ENCODE measurements around the gene ECI1.
A peak's percentile ranks its signal among the peaks of the same experiment; 100 is the strongest.
"Not testable (repeated sequence)": the region's sequence is repeated elsewhere in the genome, so short reads cannot be mapped to it uniquely, and the experiment has no call there.

ECI1 gene

DNA sequence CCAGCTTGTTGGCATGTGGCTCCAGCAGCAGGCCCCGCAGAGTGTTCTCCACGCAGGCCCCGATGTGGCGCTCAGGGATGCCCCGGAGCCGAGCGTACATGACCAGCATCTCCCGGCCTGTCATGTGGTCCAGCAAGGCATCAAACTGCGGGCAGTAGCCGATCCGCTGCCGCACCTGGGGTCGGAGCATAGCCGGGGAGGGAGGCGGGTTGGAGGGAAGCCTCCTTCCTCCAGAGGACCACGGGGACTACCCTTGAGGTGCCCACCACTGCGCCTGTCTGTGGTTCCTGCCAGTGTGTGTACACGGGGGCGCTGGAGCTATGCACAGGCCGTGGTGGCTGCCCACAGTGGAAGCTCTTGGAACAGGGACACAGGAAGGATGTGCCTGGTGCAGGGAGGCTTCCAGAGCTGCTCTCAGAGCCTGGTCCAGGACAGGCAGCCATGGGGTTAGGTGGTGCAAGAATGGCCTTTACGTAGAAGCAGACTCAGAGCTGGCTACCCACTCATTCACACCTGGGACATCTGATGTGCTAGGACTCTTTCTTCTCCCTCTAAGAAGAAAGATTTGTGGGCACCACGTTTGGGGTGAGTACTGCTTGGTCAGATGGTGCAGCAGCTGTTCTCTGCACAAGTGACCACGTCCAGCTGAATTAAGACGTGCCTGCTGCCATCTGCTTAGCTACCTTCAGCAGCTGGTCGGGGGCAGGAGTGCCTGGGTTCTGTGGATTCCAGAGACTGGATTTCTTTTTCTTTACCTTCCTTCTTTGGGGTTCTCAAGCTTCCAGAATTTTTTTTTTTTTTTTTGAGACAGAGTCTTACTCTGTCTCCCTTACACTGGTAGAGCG lies 27.8 kb upstream of the ECI1 start:
- no peak for DNase-seq

DNA sequence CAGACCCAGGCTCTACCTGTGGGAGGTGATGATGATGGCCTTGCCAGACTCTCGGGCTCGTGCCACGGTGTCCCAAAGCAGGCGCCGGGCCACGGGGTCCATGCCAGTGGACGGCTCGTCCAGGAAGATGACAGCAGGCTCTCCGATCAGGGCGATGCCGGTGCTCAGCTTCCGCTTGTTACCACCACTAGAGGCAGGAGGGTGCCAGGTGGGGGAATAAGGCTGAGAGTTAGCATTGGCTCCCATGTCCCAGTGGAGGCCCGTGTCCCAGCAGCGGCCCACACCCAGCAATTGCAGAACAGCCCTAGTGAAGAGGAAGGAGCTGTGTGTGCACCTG lies 26.9 kb upstream of the ECI1 start:
- peak; percentile 53 for DNase-seq

DNA sequence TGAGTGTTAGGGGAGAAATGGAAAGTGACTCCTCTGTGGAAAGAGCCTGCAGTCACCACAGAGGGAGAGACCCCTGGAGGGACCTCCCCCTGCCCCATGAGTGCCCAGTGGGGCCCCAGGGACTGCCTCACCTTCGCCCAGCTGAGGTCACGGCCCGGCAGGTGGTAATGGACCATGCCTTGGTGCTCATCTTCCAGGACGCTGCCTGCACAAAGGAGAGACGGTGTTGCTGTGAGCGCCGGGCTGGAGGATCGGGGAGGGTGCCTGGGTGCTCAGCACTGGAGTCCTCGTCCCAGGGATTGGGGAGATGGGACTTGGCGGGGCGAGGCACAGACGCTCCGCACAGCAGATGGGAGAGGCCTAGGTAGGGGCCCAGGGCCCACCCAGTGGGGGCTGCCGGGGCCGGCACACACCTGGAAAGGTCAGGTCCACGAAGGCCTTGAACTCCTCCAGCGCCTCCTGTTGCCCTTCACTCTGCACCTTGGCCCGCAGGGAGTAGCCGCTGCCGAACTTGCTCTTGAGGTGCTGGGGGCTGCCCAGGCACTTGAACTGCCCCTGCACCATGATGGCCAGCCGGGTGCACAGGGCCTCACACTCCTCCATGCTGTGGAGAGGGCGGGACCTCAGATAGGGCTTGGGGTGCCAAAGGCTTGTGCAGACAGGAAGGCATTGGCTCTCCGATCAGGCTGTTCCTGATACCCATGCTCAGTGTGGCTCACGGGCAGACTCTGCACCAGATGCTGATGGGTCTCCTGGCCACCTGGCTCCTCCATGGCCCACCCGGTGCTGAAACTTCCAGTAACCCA lies 26.3 kb upstream of the ECI1 start:
- no peak for DNase-seq

DNA sequence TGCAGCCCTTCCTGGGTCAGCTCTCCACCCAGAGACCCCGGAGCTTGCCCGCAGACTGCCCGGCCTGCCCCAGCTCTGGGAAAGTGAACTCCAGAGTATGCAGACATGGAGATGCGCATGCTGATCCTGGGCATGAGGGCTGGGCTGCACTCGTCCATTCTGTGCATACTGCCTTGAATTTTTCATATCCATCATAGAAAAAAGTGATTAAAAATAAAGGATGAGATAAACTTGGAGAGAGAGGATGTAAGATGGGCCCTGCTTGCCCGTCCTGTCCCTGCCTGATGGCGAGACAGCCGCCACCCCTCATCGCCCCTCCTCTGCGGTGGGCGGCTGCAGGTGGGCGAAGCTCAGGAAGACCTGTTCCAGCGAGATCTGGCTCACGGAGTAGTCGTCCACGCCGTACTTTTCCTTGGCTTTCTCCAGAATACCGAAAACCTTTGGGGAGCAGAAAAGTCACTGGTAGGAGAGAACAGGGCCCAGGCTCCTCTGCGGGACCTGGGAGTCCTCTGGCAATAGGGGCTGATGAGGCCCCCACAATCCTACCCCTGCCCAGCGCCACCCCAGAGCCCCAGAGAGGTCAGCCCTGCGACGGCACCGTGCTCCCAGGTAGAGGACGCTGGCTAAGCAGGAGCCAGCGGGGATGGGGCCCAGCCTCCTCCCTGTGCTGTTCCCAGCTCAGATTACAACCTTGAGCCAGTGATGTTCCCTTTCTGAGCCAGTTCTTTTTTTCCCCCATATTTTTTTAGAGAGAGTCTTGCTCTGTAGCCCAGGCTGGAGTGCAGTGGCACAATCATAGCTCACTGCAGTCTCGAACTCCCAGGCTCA lies 25.2 kb upstream of the ECI1 start:
- no peak for DNase-seq

DNA sequence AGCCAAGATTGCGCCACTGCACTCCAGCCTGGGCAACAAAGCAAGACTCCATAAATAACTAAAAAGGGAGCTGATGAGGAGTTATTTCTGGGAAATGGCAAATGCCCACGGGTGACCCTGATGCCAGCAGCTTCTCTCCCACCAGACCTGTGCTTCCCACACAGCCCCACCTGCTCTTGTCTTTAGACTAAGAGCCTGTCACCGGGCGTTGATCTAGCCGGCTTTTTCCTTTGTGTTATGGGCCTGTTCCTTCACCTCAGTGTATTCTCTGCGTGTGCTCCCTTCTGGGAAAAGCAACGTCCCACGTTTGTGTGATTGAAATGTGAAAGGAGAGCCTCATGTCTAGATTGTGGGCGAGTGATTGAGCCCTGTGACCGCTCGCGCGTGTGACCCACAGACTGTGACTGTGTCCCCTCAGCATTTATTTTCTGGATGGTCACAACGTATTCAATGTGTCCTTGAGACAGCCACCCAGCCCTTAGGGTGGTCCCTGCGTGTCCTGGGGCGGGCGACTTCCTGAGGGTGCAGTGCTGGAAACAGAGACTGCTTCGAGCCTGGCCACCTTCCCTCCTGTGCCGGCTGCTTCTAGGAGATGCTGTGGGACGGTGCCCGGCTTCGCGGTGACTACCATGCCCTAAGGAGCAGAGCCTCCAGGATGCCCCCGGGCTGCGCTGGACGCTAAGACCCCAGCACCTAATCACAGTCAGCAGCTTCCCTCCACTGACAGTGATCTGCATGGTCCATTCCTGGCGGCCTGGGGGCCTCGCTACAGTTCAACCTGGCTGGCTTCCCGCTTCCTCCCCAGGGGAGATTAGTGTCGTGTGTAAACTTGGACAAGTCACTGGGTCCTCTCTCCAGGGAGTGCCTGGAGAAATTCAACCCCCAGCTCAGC lies 24.3 kb upstream of the ECI1 start:
- DNase-seq = no peak

DNA sequence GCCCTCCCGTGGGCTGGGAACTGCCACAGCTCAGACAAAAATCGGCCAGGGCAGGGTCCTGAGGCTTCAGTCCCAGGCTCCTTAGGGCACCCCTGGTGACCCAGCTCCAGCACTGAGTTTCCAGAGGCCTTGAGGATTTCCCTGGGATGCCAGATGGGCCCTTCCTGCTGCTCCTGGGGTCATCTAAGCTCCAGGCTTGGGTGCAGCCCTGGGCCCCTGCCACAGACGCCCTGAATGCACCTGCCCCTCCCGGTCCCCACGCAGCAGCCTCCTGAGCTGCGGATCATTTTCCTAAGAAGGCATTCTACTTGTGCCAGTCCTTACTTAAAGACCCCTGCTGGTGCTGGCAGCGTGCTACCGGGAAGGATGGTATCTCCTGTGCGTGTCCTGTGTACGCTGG lies 22.5 kb upstream of the ECI1 start:
- DNase-seq = no peak

DNA sequence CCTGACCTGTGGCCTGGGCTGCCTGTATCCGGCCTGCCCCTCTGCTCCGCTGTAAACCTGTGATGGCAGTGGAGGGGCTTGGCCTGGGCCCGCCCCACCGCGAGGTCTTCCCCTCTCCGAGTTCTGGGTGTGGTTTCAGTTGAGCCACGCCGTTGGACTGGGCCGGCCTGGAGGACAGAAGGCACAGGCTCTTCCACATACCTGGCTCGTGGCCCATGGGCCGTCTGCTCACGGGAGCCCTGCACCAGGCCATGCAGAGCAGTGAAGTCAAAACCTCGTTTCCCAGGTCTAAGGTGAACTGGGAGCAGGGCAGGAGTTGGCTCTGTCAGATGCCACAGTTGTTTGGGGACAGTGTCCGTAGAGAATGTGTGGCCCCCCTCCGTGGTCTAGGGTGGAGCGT lies 22.1 kb upstream of the ECI1 start:
- no peak for DNase-seq

DNA sequence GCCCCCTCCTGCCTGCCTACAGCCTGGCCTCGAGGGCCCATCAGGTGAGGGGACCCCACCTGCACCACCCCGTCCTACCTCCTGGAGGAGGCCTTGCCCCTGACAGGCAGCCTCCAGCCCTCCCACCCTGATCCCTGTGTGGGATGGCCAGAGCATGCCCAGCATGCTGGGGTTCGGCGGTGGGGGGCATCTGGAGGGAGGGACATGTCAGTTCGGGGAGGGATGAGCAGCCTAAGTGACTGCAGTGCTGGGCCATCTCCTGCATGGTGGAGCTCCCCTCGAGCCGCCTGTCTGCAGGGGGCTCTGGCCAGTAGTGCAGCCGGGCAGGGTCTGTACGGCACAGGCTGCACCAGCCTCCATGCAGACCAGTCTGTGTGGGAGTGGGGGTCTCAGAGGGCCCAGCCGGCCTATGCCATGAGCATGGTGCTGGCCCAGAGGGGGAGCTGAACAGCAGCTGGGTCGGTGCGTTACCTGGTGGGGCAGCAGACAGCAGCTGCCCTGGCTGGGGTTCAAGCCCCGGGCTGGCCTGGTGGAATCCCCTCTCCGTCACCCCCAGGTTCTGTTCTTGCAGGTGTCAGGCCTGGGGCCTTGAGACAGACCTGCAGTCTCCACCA lies 20.6 kb upstream of the ECI1 start:
- no peak for DNase-seq

DNA sequence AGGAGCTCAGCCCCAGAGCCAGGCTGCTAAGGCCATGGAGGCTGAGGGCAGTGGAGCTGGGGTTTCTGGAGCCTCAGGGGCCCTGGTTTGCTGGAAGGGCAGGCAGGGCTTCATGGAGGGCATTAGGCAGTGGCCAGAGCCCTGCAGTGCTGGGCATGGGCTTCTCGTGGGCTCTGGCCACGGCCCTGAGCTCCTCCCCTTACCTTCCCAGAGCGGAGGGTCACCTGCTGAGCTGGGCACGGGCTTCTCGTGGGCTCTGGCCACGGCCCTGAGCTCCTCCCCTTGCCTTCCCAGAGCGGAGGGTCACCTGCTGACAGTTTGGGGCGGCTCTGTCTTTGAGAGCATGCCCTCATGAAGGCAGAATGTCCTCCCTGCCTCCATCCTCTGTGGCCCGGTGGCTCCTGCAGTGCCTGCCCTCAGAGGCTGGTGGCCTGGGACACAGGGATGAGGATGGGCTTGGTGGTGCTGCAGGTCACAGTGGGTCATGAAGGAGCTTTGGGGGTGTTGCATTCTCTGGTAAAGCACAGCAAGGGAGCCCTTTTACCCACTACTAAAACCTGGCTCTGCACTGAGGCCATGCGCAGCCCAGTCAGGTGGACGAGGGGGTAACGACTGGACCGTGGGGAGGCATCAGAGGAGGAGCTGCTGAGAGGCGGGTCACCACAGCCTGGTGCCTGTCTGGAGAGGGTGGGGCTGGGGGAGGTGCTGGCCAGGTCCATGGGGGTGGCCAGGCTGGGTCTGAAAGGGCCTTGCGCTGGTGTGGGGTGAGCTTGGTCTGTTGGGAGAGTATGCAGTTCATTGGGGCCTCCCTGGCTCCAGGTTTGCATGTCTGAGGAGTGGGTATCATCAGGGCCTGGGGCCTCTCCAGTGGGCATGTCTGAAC lies 19.4 kb upstream of the ECI1 start:
- DNase-seq = no peak

DNA sequence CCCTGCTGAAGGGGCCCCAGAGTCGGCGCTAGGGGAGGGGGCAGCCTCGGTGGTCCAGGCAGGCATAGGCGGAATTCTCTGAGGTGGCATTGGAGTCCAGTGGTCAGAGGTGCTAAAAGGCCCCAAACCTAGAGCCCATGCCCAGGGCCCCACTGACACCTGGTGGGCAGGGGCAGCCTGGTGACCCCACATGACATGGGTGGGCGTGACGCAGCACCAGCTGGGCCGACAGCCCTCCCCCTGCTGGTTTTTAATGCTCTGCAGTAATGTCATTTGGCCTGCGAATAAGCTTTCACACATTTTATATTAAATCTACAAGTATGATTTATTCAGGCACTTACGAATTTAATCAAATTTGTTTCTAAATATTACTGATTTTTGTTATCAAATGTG lies 18.7 kb upstream of the ECI1 start:
- no peak for DNase-seq

DNA sequence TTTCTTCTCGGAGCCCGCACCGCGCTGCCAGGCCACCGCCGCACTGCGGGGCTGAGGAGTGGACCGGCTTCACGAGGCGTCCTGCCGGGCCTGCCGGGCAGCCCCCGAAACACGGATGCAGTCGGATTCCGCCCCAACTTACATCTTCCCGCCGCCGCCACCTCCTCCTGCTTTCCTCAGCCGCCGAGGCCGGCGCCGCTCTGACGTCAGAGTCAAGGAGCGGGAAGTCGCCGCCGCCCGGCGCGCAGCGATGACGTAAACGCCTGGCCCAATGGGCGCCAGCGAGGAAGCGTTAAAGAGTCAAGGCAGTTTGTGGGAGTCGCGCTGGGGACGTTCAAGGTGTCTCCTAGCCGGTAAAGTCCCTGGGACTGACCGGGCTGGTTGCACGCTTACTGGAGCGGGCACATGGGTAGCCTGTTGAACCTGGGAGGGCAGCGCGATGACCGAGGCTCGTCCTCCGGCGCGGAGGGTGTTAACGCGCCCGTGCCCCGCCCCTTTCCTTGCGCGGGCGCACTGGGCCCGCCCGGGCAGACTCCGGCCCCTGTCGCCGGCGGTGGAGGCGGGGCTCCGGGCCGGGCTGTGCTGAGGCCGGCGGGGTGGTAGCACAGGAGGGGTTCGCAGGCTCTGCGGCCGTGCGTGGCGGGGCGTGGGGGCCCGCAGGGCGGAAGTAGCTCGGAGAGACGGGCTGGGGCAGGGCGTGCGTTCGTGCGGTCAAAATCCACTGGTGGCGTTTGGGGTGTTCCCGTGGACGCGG lies 16.7 kb upstream of the ECI1 start, which contains the start of gene RNPS1:
TSS of gene RNPS1 (minus strand) at position 214 of the 754 bp plus-strand sequence. CDS start 3,483 bp downstream, outside the sequence.
- peak; percentile 96 for DNase-seq

DNA sequence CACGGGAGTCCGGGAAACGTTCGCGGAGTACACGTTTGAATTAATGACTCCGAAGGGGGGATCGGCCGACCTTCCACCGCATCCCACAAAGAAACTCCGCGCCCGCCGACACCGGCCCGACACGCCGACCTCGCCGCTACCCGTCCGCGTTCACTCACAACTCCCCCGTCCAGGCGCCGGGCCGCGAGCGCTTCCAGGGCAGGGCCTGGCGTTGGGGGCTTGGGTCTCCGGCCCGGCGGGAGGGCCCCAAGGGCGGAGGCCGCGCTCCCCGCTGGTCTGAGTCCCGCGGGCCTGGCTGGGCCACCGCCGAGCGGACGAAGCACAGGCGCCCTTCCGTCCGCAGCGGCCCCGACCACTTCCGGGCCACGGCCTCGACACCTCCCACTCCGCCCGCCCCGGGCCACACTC lies 16.1 kb upstream of the ECI1 start:
- DNase-seq = not testable (repeated sequence)

DNA sequence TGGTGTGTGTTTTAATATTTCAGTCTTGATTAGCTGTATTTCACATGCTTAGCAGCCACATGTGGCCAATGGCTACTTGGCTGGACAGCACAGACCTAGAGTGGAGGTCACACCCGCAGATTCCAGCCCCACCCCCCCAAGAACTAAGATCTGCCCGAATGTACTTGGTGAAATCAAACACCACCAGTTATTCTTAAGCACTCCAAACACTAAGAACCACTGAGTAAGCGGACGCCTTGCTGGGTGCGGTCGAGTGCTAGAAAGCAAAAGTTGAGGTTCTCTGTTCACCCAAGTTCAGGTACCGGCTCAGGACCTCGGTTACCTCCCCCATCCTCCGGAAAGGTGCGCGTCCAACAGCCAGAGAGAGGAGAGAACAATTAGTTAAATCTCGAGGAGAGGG lies 15.5 kb upstream of the ECI1 start:
- not testable (repeated sequence) for DNase-seq

DNA sequence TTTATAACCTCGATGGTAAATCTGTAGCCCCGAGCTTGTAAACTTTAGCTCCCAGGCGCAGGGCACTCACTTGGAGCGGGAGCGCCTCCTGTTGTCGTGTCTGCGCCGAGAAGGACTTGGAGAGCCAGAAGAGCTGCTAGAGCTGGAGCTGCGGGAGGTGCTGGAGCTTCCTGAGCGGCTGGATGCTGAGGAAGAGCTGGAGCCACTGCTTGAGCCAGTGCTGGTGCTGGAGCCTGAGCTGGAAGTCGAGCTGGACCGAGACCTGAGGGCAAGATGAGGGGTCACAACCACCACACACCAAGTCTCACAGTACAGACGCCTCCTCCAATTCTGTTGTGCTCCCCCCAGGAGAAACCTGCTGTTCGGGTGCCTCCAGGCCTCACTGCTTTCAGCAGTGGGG lies 11.6 kb upstream of the ECI1 start:
- not testable (repeated sequence) for DNase-seq

DNA sequence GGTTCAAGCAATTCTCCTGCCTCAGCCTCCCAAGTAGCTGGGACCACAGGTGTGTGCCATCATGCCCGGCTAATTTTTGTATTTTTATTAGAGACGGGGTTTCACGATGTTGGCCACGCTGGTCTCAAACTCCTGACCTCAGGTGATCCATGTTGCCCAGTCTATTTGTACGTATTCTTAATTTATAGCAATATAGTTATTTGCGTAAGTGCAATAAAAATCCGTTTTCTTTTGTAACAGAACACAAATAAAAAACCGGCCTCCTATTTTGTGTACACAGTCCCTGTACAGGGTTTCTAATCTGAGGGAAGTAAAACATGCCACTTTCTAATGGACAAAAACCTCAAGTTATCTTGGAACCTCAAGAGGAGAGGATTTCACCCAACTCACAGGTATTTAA lies 8.9 kb upstream of the ECI1 start:
- no peak for DNase-seq

DNA sequence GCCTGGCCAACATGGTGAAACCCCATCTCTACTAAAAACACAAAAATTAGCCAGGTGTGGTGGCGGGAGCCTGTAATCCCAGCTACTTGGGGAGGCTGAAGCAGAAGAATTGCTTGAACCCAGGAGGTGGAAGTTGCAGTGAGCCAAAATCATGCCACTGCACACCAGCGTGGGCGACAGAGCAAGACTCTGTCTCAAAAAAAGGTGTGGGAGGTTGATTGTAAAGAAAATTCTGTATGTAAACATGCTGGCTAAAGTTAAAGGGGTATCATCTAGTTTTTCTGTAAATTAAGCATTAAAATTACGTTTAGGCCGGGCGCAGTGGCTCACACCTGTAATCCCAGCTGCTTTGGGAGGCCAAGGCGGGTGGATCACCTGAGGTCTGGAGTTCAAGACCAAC lies 7.1 kb upstream of the ECI1 start:
- DNase-seq = not testable (repeated sequence)

DNA sequence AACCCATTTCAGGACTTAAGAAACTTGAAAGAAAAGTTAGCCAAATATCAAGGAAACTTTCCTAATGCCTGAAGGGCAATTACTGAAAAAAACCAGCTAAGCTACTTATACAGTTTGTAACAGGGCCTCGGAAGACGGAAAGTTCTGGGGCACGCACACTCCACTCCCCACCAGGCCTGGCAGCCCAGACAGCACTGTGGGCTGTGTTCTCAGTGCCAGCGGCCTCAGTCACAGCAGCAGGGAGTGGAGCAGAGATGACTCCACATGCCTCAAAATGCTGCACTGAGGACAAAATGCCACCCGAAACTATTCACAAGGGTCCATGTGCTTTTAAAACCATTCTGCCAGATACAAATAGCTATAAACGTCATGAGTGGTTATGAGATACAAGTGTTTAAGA lies 6.3 kb upstream of the ECI1 start:
- no peak for DNase-seq

DNA sequence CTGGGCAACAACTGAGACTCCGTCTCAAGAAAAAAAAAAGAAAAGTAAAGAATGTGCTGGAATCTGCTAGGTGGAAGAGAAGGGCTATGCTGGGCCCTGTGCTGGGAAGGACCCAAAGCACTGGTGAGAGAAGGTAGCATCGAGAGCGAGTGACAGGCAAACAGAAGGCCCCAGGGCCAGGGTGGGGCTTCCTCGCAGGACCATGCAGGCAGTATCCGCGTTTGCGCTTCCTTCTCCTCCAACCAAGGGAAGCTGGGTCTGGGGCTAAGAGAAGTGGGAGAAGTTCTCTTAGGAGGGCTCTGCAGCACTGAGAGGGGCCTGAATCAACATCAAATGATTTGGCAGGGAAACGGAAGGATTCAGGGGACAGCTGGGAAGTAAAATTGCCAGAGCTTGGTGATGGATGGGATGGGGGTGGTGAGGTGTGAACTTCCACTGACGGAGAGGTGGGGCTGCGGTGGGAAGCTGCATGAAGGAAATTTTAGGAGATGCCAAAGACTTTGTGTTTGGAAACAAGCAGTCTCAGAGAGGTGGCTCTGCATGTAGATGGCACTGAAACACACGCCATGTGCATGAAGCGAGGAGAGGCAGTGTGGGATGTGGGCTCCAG lies 5.2 kb upstream of the ECI1 start:
- no peak for DNase-seq

DNA sequence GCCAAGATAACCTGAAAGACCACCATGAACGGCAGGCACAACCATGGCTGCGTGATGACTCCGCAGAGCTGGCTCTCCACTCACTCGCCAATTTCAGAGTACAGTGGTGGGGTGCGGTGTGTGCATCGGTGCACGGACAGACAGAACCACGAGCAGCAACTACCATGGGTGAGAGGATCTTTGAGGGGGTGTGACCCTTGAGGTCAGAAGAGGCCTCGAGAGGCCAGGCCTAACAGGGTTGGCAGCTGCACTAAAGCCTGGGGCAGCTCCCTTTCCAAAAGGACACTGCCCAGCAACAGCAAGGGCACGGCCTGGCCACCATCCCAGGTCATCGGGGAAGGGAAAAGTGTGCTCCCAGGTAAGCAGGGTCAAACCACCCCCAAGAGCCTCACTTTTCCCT lies 1.9 kb upstream of the ECI1 start:
- DNase-seq = no peak

DNA sequence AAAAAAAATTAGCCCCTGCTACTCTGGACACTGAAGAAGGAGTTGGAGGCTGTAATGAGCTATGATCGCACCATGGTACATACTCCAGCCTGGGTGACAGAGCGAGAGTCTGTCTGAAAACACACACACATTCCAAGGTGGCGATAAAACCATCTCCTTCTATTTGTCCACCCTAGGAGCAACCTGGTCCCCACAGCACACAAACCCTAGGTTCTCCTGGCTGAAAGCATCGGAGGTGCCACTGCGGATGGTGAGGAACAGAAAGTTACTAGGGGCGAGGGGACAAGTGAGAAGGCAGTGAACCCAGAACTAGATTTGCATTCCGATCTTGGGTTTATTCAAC lies 1.4 kb upstream of the ECI1 start:
- DNase-seq = no peak
